Mucosa of descending colon (tissue), 3 donors: Measurements from ENCODE around the gene MCL1. TPM values are rescaled to one million over a fixed set of nuclear protein-coding genes. Genes with fewer than 3 reads are reported as not detected.

Source experiments
- ATAC-seq: fragments of 200-7000 bp; cut with Tn5 transposase; one replicate; pipeline ENCODE4 v1.9.1; 2020; ENCODE audit warnings: mild to moderate bottlenecking, moderate library complexity
- DNase-seq, 3 donors: peaks; one replicate each; pipeline ENCODE4 v3.0.0-alpha.2; 2020
- H3K36me3 ChIP-seq: fragments of 200-600 bp; one replicate; pipeline ENCODE4 v1.8.0; 2021; ENCODE audit warnings: low read depth, mild to moderate bottlenecking
- H3K4me1 ChIP-seq: fragments of 200-600 bp; one replicate; pipeline ENCODE4 v1.8.0; 2021; ENCODE audit warnings: low read depth, mild to moderate bottlenecking
- H3K4me3 ChIP-seq: fragments of 200-600 bp; one replicate; pipeline ENCODE4 v1.8.0; 2021; ENCODE audit warnings: mild to moderate bottlenecking
- H3K9me3 ChIP-seq: fragments of 200-600 bp; one replicate; pipeline ENCODE4 v1.8.0; 2021; ENCODE audit warnings: mild to moderate bottlenecking
- CTCF ChIP-seq: fragments of 200-600 bp; IDR thresholded peaks from one replicate; pipeline ENCODE4 v1.8.0; 2022; ENCODE audit warnings: antibody characterized with exemption, mild to moderate bottlenecking
- intact Hi-C, 2 donors: fragments of 100-400 bp; cut with DNase I in 1 of 2; cut with micrococcal nuclease in 1 of 2; formaldehyde crosslinking; loops; one replicate each; pipeline versions ENCODE4 v1.11.0 to v1.11.1; 2022; cut with DNase I, micrococcal nuclease
- total RNA-seq, 3 donors: library from RNA; stranded (reverse); fragmentation: NEBNext Ultra II Directional in 2 of 3; extraction: Animal tissue kit (Norgen Biotek cat#: 25700) in 2 of 3; gene quantifications; one replicate each; pipeline versions ENCODE4 v1.2.1 to v1.2.4, GENCODE V29; 2021 to 2023
- donor health status: DM: no; HTN: no; CAD: no; lungs with moderate emphysema.
- donor health status: DM: no; HTN: no; CAD: no.
- donor health status: DM: no; HTN: yes; CAD: no.

Gene MCL1
- total RNA-seq, 3 donors from 2014 or later: 221 to 258 (median 236) TPM

GRCh38 chr1:150546294-150546937 is 33.0 kb downstream of the MCL1 start:
- no peak for TF ChIP-seq CTCF
- intact Hi-C loops: no loop called here
- peaks cover 12% of the 10 kb centered on the region for H3K4me1 ChIP-seq
- H3K9me3 ChIP-seq: no peaks in the 10 kb centered on the region
- DNase-seq (no peak), ATAC-seq (no peak)
- no peak overlapping the region for H3K4me3 ChIP-seq
- H3K36me3 ChIP-seq: no peaks in the 10 kb centered on the region

GRCh38 chr1:150545486-150546032 is 33.9 kb downstream of the MCL1 start:
- ATAC-seq (no peak), DNase-seq (no peak)
- no peaks in the 10 kb centered on the region for H3K36me3 ChIP-seq
- H3K9me3 ChIP-seq: no peaks in the 10 kb centered on the region
- H3K4me3 ChIP-seq: no peak overlapping the region
- no peak for TF ChIP-seq CTCF
- H3K4me1 ChIP-seq: peaks cover 7% of the 10 kb centered on the region
- intact Hi-C loops: no loop called here

DNA sequence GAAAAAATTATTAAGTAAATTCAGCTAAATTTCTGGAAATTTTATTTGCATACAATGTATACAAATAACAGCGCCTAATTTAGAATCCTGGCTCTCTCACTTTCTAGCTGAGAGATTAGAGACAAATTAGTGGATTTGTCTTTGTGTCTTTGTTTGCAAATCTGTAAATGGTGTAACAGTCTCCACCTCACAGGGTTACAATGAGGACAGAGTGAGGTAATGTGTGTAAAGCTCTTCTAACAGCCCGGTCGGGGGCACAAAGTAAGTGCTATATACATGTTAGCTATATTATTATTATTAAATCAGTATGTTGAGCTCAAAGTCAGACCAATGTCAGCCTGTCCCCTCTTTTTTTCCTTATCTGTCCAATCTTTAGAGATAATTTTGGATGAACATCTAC is 35.2 kb downstream of the MCL1 start:
- ATAC-seq: no peak
- H3K4me3 ChIP-seq: no peak overlapping the region
- TF ChIP-seq CTCF: no peak

GRCh38 chr1:150543500-150544143 is 35.8 kb downstream of the MCL1 start:
- Histone ChIP-seq H3K4me3 (no peak overlapping the region), H3K36me3 (no peaks in the 10 kb centered on the region), H3K9me3 (no peaks in the 10 kb centered on the region), H3K4me1 (peaks cover 4% of the 10 kb centered on the region)
- no peak for TF ChIP-seq CTCF
- intact Hi-C loops: no loop called here
- no peak for DNase-seq
- ATAC-seq: peak; percentile 48

More for the DNA sequence above, 35.2 kb downstream of the MCL1 start:
- no peaks in the 10 kb centered on the region for H3K9me3 ChIP-seq
- H3K4me1 ChIP-seq: peaks cover 4% of the 10 kb centered on the region
- no peaks in the 10 kb centered on the region for H3K36me3 ChIP-seq
- DNase-seq: no peak
- intact Hi-C loops: no loop called here

DNA sequence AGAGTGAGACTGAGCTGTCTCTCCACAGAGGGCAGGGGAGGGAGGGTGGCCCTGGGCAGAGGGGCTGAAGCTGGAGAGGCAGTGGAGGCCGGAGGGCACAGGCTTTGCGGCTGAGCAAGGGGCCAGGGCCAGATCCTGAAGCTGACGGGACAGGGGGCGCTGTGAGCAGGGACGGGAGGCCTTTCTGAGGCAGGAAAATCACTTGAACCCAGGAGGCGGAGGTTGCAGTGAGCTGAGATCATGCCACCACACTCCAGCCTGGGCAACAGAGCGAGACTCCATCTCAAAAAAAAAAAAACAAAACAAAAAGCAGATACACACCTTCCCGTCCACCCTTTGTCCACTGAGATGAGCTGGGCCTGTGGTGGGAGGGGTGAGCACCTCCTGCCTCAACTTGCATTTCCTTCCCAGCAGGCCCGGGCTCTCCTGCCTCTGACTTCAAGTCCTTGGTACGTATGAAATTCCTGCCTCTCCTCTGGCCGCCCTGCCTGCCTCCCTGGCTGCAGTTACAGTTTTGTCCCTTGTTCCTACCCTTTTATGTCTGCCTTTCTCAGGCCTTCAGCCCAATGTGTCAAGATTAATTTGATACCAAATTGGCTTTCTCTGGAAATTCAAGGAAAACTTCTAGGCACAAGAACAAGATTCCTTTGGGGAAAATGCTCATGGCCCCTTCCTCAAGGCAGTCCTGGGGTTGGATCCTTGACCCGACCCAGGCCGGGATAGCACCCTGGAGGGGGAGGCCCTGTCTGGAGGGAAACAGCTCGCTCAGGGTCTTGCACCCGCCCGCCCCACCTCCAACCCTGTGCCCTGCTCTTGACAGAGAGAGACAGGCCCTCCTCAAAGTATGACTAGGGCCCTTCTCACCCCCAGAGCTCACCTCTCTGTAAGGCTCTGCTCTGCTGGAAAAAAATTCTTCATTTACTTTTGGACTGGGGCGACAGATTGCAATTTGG is 41.4 kb downstream of the MCL1 start:
- TF ChIP-seq CTCF: no peak
- no peak for ATAC-seq
- Histone ChIP-seq H3K36me3 (no peaks in the 10 kb centered on the region), H3K4me1 (peaks cover 11% of the 10 kb centered on the region), H3K9me3 (no peaks in the 10 kb centered on the region), H3K4me3 (no peak overlapping the region)
- peak in 1 of 3 donors; percentile 25 for DNase-seq
- intact Hi-C loops: no loop called here
